Activated T-helper 9 cell treated with anti-CD3 and anti-CD28 coated beads, Interleukin-2, amount 50 U/mL, for 16 hours (primary cell): ENCODE measurements around the gene KIRREL3.

Experiments
- DNase-seq: peaks from one replicate; pipeline ENCODE4 v3.0.0-alpha.2; 2020; ENCODE audit warnings: low read depth

The KIRREL3 gene

DNA sequence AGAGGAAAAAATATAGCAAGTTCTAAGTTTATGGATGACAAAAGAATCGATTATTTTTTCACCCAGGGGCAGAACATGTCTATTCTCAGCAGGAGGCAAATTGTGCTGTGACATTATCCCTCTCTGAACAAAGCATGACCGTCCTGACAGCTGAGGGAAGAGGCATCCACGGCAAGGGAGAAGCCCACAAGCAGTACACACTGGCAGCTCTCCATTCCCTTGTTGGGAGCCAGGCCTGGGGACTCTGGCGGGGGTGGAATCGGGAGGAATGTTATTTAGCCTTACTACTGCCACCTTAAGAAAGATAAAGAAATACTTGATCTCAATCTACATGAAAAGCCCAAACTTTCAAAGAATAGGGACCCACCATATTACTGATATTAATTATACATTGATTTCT, 3.4 kb downstream of the KIRREL3 start:
- no peak for DNase-seq

- DNase-seq, result no peak
Measured at GRCh38 chr11:126996036-126996804, 4.3 kb downstream of the KIRREL3 start.

- DNase-seq, result no peak
Measured at GRCh38 chr11:126993599-126993998, 7.0 kb downstream of the KIRREL3 start.

- DNase-seq, result no peak
Measured at GRCh38 chr11:126992804-126993111, 7.8 kb downstream of the KIRREL3 start.

DNA sequence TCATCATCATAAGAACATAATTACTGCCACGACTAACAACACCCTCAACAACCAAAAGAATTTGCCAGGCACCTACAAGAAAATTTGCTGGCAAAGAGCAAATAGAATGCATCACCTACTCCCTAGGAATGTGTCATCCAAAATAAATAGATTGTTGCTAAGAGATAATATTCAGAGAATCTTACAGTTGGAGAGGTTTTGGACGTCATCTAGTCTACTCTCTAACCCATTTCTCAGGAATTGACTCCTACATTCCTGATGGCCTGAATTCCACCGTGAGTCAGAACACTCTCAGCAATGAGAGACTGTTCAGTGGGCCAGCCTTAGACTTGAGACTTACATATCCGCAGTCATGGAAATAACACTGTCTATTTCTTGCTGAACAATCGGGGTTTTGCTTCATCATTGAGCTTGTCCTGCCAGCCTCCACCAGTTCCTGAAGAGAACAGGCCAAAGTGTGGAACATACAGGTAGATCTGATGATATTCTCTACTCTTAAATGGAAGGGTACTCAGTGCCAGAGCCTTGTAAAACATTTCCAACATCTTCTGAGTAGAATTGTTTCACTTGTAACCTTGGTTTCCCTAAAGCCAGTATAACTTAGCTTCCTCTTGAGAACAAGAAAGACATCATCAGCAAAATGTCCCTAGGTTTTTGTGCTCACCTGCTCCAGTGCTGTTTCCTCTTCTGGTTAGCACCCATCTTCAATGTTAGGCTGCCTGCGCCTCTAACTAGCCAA, 8.3 kb downstream of the KIRREL3 start:
- DNase-seq, result no peak

DNA sequence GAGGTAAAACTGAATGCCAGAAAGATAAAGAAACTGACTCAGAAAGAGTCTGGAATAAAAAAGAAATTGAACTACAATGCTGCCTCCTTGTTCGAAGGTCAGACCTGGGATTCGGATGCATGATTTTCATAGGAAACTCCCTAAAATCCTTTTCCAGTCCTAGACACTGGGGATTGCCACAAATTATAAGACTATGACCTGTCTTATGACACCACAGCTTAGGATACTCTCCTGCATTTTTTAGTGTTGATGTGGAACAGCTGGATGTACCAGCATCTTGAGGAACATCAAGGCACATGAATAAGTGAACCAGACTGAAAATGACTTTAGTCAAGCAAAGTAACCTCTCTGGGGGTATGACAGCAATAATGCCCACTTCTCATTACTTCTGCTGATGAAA, 9.0 kb downstream of the KIRREL3 start:
- DNase-seq, result no peak

GRCh38 chr11:126990716-126991480, 9.7 kb downstream of the KIRREL3 start:
- DNase-seq, result no peak

- DNase-seq, result peak; percentile 6
Measured at GRCh38 chr11:126989942-126990715, 10.4 kb downstream of the KIRREL3 start.

GRCh38 chr11:126988655-126989054, 11.9 kb downstream of the KIRREL3 start:
- no peak for DNase-seq

DNA sequence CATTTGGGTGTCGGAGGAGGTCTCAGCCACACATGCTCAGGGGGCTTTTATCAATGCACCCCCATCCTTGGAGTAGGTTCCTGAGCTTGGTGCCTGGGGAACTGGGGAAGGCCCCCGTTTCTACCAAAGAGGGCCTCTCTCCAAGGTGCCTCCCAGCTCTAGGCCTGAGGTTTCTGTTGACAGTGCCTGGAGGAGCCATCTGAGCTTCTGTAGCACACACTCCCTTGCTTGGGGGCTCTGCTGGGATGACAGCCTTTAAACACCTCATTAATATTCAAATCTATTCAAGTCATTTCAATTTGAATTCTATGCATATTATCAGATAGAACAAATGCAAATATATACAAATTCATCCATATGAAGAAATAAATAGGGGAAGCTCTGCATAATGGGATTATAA, 18.9 kb downstream of the KIRREL3 start:
- no peak for DNase-seq

DNA sequence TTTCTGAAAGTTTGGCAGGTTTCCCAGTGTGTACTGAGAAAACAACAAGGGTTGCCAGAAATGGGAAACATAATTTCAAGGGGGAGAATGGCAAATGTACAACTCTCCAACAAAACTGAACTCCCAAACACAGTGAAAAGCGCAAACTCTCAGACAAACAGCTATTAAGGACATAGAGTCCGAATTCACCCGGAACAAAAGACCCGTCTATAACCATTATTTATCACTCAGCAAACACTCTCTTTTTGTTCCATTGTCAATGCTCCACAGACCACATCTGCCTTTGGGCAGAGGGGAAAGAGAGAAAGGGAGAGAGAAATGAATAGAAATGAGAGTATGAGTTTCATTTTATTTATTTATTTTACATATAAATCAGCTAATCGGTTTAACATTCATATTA, 21.7 kb downstream of the KIRREL3 start:
- DNase-seq, result no peak

DNA sequence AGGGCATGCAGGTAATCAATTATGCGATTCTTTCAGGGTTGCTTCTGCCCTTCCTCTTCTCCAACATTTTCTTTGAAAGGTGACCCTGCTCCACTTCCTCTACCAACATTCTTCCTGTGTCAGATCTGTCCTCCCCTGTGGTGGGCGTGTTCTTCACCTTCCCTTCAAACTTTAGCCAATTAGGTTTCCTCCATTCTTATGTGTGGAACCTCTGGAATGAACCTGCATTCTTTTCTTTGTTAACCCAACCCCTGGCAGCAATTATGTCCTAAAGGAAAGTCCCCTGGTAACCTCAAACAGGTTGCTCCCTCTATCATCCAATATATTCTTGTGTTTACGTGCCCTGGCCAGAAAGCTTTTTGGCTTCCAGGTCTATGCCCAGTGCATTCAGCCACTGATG, 22.4 kb downstream of the KIRREL3 start:
- DNase-seq, result no peak

- DNase-seq, result no peak
Measured at GRCh38 chr11:126973051-126973450, 27.5 kb downstream of the KIRREL3 start.

GRCh38 chr11:126971305-126971704, 29.3 kb downstream of the KIRREL3 start:
- no peak for DNase-seq

- no peak for DNase-seq
Measured at GRCh38 chr11:126969865-126970479, 30.6 kb downstream of the KIRREL3 start.

DNA sequence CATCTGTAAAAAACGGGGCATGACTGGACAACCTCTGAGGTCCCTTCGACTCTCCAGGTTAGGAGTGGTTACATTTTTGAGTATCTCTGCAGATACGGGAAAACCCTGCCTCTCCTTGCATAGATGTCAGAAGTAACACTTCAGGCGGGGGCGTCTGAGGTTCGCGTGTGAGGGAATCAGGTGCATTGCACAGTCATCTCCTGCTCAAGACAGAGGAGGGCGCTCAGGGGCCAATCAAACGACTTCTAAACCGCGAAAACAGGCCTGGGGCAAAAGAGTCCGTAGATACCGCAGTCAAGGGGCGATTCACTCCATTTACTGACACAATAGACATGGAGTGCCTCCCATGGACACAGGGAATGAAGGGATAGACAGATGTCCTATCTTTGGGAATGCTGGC, 31.7 kb downstream of the KIRREL3 start:
- no peak for DNase-seq

DNA sequence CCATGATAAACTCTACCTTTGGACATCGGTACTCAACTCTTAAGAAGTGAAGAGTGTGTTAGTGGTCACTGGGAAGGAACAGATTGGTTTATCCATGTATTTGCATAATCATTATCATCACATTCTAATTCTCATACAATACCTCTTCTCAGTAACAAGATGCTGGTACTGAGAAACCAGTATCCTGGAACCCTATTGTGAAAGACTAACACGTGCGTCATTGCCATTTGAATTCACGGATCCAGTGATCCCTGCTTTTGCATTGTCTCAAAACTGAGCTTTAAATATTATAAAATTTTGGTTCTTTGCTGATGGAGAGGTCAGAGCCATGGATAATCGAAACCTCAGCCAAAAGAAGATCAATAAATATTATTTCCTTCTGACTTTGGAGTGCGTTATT, 35.2 kb downstream of the KIRREL3 start:
- DNase-seq, result no peak

- no peak for DNase-seq
Measured at GRCh38 chr11:126963603-126964363, 36.8 kb downstream of the KIRREL3 start.

DNA sequence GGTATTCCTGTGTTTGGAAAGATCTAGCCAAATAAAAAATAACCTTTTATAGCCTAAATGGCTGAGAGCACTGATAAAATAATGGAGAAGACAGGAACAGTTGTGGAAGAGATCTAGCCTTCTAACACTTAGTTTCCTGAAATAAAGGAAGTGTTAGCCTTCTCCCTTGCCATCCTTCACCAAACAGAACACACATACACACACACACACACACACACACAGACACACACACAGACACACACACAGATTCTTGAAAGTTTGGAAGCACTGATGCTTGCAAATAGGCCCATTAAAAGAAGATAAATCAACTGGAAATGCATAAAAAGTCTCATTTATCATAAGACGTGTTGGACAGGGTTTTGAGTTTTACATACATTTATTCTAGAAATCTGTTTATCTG, 37.5 kb downstream of the KIRREL3 start:
- DNase-seq, result no peak

DNA sequence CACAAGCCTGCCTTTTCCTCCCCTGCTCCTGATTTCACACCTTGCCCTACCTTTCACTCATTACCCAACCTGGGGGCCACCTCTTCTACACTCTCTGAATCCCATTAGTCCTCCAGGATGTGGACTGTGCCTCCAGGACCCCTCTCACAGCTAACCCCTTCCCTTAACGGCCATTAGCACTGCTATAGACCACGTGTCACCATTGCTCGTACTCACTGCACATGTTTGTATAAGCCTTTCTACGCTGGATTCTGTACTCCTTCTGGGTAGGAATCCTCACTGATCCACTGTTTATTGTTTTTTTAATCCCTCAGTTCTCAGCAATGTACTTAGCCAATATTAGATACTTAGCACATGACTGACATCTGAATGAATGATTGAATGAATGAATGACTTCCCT, 40.9 kb downstream of the KIRREL3 start:
- no peak for DNase-seq

DNA sequence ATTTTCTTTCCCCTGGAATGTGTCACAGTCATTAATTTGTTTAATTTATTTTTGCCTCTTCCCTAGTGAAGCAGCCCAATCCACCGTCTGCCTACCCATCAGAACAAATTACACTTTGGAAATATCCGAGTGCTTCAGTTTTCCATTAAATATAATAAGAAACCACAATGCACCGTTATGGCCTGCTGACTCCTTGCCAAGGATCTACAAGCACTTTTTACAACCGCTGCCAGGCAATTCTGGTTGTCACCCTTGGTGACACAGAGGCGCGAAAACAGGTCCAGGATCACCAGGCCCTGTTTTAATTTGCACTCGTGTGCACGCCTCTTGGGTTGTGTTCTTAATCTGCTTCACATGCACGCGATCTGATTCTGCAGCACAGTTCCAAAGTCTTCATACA, 43.9 kb downstream of the KIRREL3 start:
- no peak for DNase-seq
